ENCODE measurements around the gene ABCC6.
A peak's percentile ranks its signal among the peaks of the same experiment; 100 is the strongest.
"Not testable (repeated sequence)": the region's sequence is repeated elsewhere in the genome, so short reads cannot be mapped to it uniquely, and the experiment has no call there.

The ABCC6 gene

GRCh38 chr16:16222850-16223661, at the start of gene ABCC6:
Gene ABCC6, minus strand, starts transcription at chr16:16223494. Its CDS starts 60 bp downstream, at chr16:16223434.
- H3K27me3 ChIP-seq; H3K9me3 ChIP-seq; H3K4me1 ChIP-seq; intact Hi-C loops (cut with DNase I; ENCODE audit: low total_unique reads); H3K36me3 ChIP-seq; DNase-seq: not testable (repeated sequence)
- Histone ChIP-seq H3K4me3 (peak within 1 kb of the TSS; percentile 40 to 41), H3K27ac (peak within 1 kb of the TSS in 1 of 2 donors; percentile 47)

DNA sequence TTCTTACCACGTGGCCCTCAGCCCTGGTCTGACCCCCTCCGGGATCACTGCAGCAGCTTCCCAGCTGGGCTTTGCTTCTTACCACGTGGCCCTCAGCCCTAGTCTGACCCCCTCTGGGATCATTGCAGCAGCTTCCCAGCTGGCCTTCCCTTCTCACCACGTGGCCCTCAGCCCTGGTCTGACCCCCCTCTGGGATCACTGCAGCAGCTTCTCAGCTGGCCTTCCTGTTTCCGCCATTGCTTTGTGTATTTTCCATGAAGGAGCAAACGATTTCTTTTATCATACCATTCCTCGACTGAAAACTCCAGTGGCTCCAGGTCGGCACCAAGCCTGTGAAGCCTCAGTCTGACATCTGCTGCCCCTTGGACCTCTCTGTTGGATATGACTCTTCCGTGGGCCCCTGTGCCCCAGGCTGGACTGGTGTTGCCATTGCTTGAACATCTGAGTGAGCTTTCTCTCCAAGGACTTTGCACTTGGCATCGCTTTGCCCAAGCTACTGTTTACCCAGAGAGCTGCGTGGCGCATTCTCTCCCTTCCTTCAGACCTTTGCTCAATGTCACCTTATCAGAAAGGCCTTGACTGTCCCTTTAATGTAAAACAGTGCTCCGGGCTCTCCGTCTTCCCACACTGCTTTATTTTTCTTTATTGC, 49.4 kb upstream of the ABCC6 start:
- H3K36me3 ChIP-seq; intact Hi-C loops (cut with DNase I; ENCODE audit: low total_unique reads); H3K4me1 ChIP-seq; H3K4me3 ChIP-seq; H3K27ac ChIP-seq; H3K27me3 ChIP-seq; H3K9me3 ChIP-seq; DNase-seq: not testable (repeated sequence)

DNA sequence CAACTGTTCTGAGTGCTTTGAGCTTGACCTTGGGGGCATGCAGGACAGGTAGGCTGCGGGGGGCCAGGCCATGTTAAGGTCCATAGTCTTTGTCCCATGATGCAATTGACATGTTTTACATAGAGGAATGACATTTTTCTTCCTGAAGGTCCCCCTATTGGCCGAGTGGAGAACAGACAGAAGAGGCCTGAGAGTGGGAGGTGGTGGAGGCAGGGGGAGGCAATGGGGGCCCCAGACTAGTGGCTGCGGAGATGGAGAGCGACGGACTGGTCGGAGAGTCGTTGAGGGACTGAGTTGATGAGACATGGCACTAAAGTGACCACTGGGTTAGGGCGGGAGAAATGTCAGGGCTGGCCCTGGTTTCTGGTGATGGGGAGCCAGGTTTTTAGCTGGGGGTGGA, 48.4 kb upstream of the ABCC6 start:
- not testable (repeated sequence) for H3K4me1 ChIP-seq, H3K36me3 ChIP-seq

GRCh38 chr16:16268185-16268808, 45.0 kb upstream of the ABCC6 start:
- H3K27me3 ChIP-seq; H3K36me3 ChIP-seq; H3K27ac ChIP-seq; H3K4me3 ChIP-seq; H3K9me3 ChIP-seq; DNase-seq; H3K4me1 ChIP-seq; intact Hi-C loops (cut with DNase I; ENCODE audit: low total_unique reads): not testable (repeated sequence)

More for the DNA sequence above, 48.4 kb upstream of the ABCC6 start:
- H3K27me3 ChIP-seq; H3K4me3 ChIP-seq; H3K27ac ChIP-seq; H3K9me3 ChIP-seq; intact Hi-C loops (cut with DNase I; ENCODE audit: low total_unique reads); DNase-seq: not testable (repeated sequence)

DNA sequence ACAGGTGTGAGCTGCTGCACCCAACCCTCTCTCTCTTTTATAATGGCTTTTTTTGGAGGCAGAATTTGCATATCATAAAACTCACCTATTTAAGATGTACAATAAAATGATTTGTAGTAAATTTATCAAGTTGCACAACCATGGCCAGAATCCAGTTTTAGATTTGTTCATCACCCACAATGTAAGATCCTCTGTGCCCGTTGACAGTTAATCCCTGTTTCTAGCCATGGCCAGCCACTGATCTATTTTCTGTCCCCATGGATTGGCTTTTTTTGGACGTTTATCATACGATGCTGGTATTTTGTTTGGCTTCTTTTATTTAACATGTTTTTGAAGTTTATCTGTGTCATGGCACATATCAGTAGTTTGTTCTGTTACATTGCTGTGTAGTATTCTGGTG, 44.4 kb upstream of the ABCC6 start:
- H3K36me3 ChIP-seq; H3K4me3 ChIP-seq; intact Hi-C loops (cut with DNase I; ENCODE audit: low total_unique reads); H3K4me1 ChIP-seq; DNase-seq; H3K9me3 ChIP-seq; H3K27ac ChIP-seq; H3K27me3 ChIP-seq: not testable (repeated sequence)

DNA sequence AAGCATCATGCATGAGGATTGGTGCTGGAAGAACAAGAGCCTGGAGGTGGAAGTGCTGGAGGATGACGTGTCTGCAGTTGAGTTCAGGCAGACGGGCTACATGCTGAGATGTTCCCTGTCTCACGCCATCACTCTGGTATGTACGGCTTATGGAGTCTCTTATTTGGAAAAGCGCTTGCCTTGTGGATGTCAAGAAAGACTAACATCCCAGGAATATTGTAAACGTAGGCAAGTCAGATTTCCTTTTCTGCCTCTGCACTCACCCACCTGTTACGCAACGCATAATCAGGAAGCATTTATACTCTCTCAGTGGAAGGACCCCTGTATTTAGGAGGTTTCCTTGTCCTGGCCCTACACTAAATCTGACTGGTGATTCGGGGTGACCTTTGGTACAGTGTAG, 41.8 kb upstream of the ABCC6 start:
- H3K4me3 ChIP-seq; H3K4me1 ChIP-seq; DNase-seq; H3K27me3 ChIP-seq; H3K27ac ChIP-seq; H3K9me3 ChIP-seq; intact Hi-C loops (cut with DNase I; ENCODE audit: low total_unique reads): not testable (repeated sequence)
- H3K36me3 ChIP-seq, result peaks cover 0 to 11% (median 3%) of the 10 kb centered on the region in 3 donors

DNA sequence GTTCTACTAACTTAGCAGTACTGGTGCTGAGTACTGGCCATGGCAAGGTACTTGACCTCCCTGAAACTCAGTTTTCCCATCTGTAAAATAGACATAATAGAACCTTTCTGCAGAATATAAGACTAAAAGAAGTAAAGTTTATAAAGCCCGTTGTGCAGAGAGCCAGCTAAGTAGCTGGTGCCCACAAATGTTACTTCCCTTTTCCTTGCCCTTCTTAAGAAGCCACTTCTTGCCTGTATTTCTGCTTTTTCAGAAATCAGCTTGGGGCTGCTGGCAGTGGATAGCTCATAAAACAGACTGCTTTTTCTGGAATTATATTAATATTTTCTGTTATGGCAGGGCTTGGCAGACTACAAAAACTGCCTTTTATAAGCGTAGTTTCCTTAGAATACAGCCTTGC, 40.7 kb upstream of the ABCC6 start:
- H3K27ac ChIP-seq; H3K4me1 ChIP-seq; DNase-seq; H3K9me3 ChIP-seq; intact Hi-C loops (cut with DNase I; ENCODE audit: low total_unique reads); H3K4me3 ChIP-seq; H3K27me3 ChIP-seq: not testable (repeated sequence)
- H3K36me3 ChIP-seq, result peaks cover 0 to 14% (median 3%) of the 10 kb centered on the region in 3 donors

DNA sequence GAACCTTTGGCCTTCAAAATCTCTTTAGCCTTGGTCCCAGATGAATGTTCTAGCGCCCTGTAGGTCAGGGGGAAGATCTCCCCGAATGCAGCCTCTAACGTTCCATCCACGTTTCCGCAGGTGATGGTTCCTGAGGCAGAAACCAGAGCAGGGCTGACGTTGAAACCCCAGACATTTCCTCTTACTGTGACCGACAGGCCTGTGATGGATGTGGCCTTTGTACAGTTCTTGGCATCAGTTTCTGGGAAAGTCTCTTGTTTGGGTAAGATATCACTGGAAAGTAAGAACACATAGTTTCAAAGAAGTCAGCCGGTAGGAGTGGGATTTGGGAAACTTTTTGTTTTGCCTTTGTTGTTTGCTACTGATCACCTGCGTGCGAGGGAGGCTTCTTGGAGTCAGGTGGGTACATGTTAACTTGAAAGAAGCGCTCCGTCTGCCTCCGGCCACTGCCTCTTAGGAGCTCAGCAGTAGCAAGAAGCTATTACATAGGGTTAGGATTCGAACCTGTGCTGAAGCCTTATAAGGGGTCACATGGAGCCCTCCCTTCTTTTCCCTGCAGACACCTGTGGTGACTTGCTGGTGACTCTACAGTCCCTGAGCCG, 39.8 kb upstream of the ABCC6 start:
- H3K27ac ChIP-seq; DNase-seq; intact Hi-C loops (cut with DNase I; ENCODE audit: low total_unique reads): not testable (repeated sequence)

DNA sequence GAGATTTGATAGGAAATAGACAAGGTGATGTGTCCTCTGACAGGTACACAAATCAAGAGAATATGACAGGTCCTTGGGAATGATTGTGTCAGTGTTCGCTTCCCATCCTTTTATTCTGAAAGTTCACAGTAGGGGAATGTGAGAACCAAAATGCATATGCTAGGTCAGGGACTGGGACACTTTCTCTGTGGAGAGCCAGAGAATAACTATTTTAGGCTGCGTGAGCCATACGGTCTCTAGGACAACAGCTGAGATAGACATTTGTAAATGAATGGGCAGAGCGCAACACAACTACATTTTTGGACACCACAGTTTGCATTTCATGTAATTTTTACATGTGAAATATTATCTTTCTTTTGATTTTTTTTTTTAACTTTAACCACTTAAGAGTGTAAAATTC, 36.7 kb upstream of the ABCC6 start:
- H3K4me3 ChIP-seq; H3K4me1 ChIP-seq; intact Hi-C loops (cut with DNase I; ENCODE audit: low total_unique reads); H3K9me3 ChIP-seq; H3K27ac ChIP-seq; DNase-seq; H3K27me3 ChIP-seq: not testable (repeated sequence)
- peaks cover 0 to 12% (median 0%) of the 10 kb centered on the region in 3 donors for H3K36me3 ChIP-seq

More for the DNA sequence above, 39.8 kb upstream of the ABCC6 start:
- not testable (repeated sequence) for H3K9me3 ChIP-seq, H3K4me3 ChIP-seq, H3K4me1 ChIP-seq, H3K27me3 ChIP-seq
- H3K36me3 ChIP-seq, result peaks cover 0 to 15% (median 3%) of the 10 kb centered on the region in 3 donors

DNA sequence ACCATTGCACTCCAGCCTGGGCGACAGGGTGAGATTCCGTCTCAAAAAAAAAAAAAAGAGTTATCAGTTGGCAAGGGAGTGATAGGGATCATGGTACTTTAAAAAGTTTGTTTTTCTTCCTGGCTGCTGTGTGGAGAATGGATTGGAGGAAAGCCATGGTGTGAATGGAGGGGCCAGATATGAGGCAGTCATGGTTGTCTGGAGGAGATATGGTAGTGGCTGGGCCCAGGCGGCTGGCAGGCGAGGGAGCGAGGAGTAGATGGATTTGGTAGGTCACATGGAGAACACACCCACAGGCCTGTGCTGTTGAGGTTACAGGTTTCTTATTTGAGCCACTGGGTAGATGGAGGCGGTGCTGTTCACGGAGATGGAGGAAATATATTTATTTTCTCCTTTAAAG, 35.5 kb upstream of the ABCC6 start:
- H3K4me1 ChIP-seq; H3K27me3 ChIP-seq; intact Hi-C loops (cut with DNase I; ENCODE audit: low total_unique reads); H3K4me3 ChIP-seq; H3K27ac ChIP-seq; H3K9me3 ChIP-seq: not testable (repeated sequence)
- peaks cover 0 to 18% (median 3%) of the 10 kb centered on the region in 3 donors for H3K36me3 ChIP-seq
- DNase-seq, result peak in 1 of 2 donors; percentile 33

- H3K4me1 ChIP-seq; H3K27me3 ChIP-seq; DNase-seq; H3K27ac ChIP-seq; H3K4me3 ChIP-seq; H3K9me3 ChIP-seq; intact Hi-C loops (cut with DNase I; ENCODE audit: low total_unique reads): not testable (repeated sequence)
- peaks cover 0 to 14% (median 3%) of the 10 kb centered on the region in 3 donors for H3K36me3 ChIP-seq
Observed at GRCh38 chr16:16257301-16257923, 34.1 kb upstream of the ABCC6 start.

DNA sequence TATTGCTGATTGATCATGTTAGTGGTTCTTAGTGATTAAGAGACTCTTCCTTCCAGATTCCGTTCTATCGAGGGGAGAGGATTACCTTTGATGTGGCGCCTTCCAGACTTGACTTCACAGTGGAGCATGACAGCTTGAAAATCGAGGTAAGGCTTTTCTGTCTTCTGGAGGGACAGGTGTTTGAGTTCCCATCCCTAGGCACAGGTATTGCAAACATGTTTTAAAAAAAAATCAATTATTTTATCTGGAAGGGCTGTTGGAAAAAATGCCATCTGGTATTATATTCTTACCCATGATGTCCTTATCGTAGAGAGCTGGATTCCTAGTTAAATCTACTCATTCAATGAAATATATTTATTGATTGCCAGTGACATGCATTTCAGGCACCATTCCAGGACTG, 29.1 kb upstream of the ABCC6 start:
- H3K9me3 ChIP-seq; intact Hi-C loops (cut with DNase I; ENCODE audit: low total_unique reads); DNase-seq; H3K4me3 ChIP-seq; H3K4me1 ChIP-seq; H3K27ac ChIP-seq; H3K36me3 ChIP-seq; H3K27me3 ChIP-seq: not testable (repeated sequence)

- H3K4me3 ChIP-seq; intact Hi-C loops (cut with DNase I; ENCODE audit: low total_unique reads); DNase-seq; H3K36me3 ChIP-seq; H3K27ac ChIP-seq; H3K9me3 ChIP-seq; H3K27me3 ChIP-seq; H3K4me1 ChIP-seq: not testable (repeated sequence)
Observed at GRCh38 chr16:16249621-16250330, 26.5 kb upstream of the ABCC6 start.
